ENCODE data around the gene ARFIP1. TPM values are rescaled to one million over a fixed set of nuclear protein-coding genes. Genes with fewer than 3 reads are reported as not detected.
"Not testable (repeated sequence)": the region's sequence is repeated elsewhere in the genome, so short reads cannot be mapped to it uniquely, and the experiment has no call there.

The ARFIP1 gene
- total RNA-seq, 1 donor from 2014 or later: 25.6 TPM

- H3K27ac ChIP-seq (ENCODE audit: low read depth, low read length); H3K9ac ChIP-seq (ENCODE audit: low read depth in 1 of 3, low read length in 3 of 3); H3K9me3 ChIP-seq (ENCODE audit: control insufficient read depth in 3 of 3, low read length in 3 of 3); H3K27me3 ChIP-seq (ENCODE audit: control insufficient read depth in 3 of 3, insufficient read depth in 3 of 3, low read length in 3 of 3); H3K36me3 ChIP-seq (ENCODE audit: control insufficient read depth in 3 of 3, insufficient read depth in 3 of 3, low read length in 3 of 3); H3K4me3 ChIP-seq (ENCODE audit: low read length in 3 of 3); H3K4me1 ChIP-seq (ENCODE audit: control insufficient read depth in 3 of 3, insufficient read depth in 3 of 3, low read length in 3 of 3): not testable (repeated sequence)
Measured at GRCh38 chr4:152765069-152765737, 14.6 kb upstream of the ARFIP1 start.

- no peaks in the 10 kb centered on the region for H3K27me3 ChIP-seq (ENCODE audit: control insufficient read depth in 3 of 3, insufficient read depth in 3 of 3, low read length in 3 of 3)
Measured at GRCh38 chr4:152771741-152772533, 7.8 kb upstream of the ARFIP1 start.

DNA sequence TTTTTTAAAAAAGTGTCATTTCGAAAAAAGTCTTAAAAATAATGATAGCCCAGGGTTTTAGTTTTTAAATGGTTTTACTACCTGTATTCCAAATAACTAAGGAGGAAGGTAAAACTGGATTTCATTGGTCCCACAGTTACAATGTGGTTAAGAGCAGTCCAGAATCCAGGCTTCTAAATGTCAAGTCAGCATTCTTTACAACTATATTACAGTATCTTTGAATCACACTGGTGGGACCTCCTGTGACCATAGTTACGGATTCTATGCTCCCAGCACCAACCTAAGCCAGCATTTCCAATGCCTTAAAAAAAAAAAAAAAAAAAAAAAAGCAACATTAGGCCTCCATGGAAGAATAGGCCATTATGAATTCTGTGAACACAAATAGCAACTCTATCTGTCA, 6.4 kb upstream of the ARFIP1 start:
- H3K9me3 ChIP-seq (ENCODE audit: control insufficient read depth in 3 of 3, low read length in 3 of 3): no peaks in the 10 kb centered on the region
- H3K9ac ChIP-seq (ENCODE audit: low read depth in 1 of 3, low read length in 3 of 3): no peak overlapping the region
- H3K4me3 ChIP-seq (ENCODE audit: low read length in 3 of 3): no peak overlapping the region
- H3K4me1 ChIP-seq (ENCODE audit: control insufficient read depth in 3 of 3, insufficient read depth in 3 of 3, low read length in 3 of 3): no peaks in the 10 kb centered on the region
- H3K27me3 ChIP-seq (ENCODE audit: control insufficient read depth in 3 of 3, insufficient read depth in 3 of 3, low read length in 3 of 3): no peaks in the 10 kb centered on the region
- no peaks in the 10 kb centered on the region for H3K36me3 ChIP-seq (ENCODE audit: control insufficient read depth in 3 of 3, insufficient read depth in 3 of 3, low read length in 3 of 3)
- H3K27ac ChIP-seq (ENCODE audit: low read depth, low read length): no peak overlapping the region

More at GRCh38 chr4:152771741-152772533, 7.8 kb upstream of the ARFIP1 start:
- H3K9ac ChIP-seq (ENCODE audit: low read depth in 1 of 3, low read length in 3 of 3): no peak overlapping the region
- no peaks in the 10 kb centered on the region for H3K4me1 ChIP-seq (ENCODE audit: control insufficient read depth in 3 of 3, insufficient read depth in 3 of 3, low read length in 3 of 3)
- no peak overlapping the region for H3K27ac ChIP-seq (ENCODE audit: low read depth, low read length)
- no peak overlapping the region for H3K4me3 ChIP-seq (ENCODE audit: low read length in 3 of 3)
- H3K9me3 ChIP-seq (ENCODE audit: control insufficient read depth in 3 of 3, low read length in 3 of 3): no peaks in the 10 kb centered on the region
- H3K36me3 ChIP-seq (ENCODE audit: control insufficient read depth in 3 of 3, insufficient read depth in 3 of 3, low read length in 3 of 3): no peaks in the 10 kb centered on the region

DNA sequence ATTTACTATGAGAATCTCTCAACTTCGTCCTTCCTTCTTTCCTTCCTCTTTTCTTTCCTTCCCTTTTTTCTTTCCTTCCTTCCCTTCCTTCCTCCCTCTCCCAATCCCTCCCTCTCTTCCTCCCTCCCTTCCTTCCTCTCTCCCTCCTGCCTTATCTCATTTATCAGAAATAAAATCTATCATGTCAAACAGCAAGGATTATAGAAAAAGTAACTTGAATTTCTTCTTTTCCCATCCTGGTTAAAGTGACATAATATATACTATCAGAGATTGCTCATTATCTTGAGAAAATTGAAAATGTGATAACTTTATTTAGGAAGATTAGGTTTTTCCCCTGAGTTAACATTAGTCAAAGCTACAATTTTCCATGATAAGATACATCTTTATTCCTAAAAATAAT, 5.8 kb upstream of the ARFIP1 start:
- Histone ChIP-seq H3K36me3 (ENCODE audit: control insufficient read depth in 3 of 3, insufficient read depth in 3 of 3, low read length in 3 of 3) (no peaks in the 10 kb centered on the region), H3K27me3 (ENCODE audit: control insufficient read depth in 3 of 3, insufficient read depth in 3 of 3, low read length in 3 of 3) (no peaks in the 10 kb centered on the region), H3K4me3 (ENCODE audit: low read length in 3 of 3) (no peak overlapping the region), H3K4me1 (ENCODE audit: control insufficient read depth in 3 of 3, insufficient read depth in 3 of 3, low read length in 3 of 3) (peaks cover 4 to 5% (median 5%) of the 10 kb centered on the region in 3 donors), H3K9me3 (ENCODE audit: control insufficient read depth in 3 of 3, low read length in 3 of 3) (no peaks in the 10 kb centered on the region), H3K27ac (ENCODE audit: low read depth, low read length) (no peak overlapping the region), H3K9ac (ENCODE audit: low read depth in 1 of 3, low read length in 3 of 3) (no peak overlapping the region)

GRCh38 chr4:152776352-152776751, 3.4 kb upstream of the ARFIP1 start:
- H3K4me1 ChIP-seq (ENCODE audit: control insufficient read depth in 3 of 3, insufficient read depth in 3 of 3, low read length in 3 of 3): peaks cover 11 to 14% (median 12%) of the 10 kb centered on the region in 3 donors
- no peak overlapping the region for H3K4me3 ChIP-seq (ENCODE audit: low read length in 3 of 3)

DNA sequence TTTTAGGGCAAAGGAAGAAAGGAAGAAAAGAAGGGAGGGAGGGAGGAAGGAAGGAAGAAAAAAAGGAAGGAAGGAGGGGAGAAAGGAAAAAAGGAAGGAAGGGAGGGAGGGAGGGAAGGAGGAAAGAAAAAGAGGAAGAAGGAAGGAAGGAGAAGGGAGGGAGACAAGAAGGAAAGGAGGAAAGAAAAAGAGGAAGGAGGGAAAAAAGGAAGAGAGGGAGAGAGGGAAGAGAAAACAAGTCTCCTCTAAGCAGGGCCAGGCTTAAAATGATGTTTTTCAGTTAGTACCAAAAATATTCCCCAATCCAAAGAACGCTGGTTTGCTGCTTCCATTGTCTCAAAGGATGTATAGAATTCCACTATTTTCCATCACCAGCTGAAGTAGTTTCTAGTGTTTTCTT, 2.3 kb upstream of the ARFIP1 start:
- Histone ChIP-seq H3K36me3 (ENCODE audit: control insufficient read depth in 3 of 3, insufficient read depth in 3 of 3, low read length in 3 of 3) (no peaks in the 10 kb centered on the region), H3K27ac (ENCODE audit: low read depth, low read length) (no peak overlapping the region), H3K4me1 (ENCODE audit: control insufficient read depth in 3 of 3, insufficient read depth in 3 of 3, low read length in 3 of 3) (peaks cover 11 to 14% (median 12%) of the 10 kb centered on the region in 3 donors), H3K9me3 (ENCODE audit: control insufficient read depth in 3 of 3, low read length in 3 of 3) (no peaks in the 10 kb centered on the region), H3K9ac (ENCODE audit: low read depth in 1 of 3, low read length in 3 of 3) (no peak overlapping the region), H3K4me3 (ENCODE audit: low read length in 3 of 3) (no peak overlapping the region), H3K27me3 (ENCODE audit: control insufficient read depth in 3 of 3, insufficient read depth in 3 of 3, low read length in 3 of 3) (no peaks in the 10 kb centered on the region)

More at GRCh38 chr4:152776352-152776751, 3.4 kb upstream of the ARFIP1 start:
- H3K9ac ChIP-seq (ENCODE audit: low read depth in 1 of 3, low read length in 3 of 3): no peak overlapping the region
- H3K9me3 ChIP-seq (ENCODE audit: control insufficient read depth in 3 of 3, low read length in 3 of 3): no peaks in the 10 kb centered on the region
- H3K36me3 ChIP-seq (ENCODE audit: control insufficient read depth in 3 of 3, insufficient read depth in 3 of 3, low read length in 3 of 3): no peaks in the 10 kb centered on the region
- H3K27ac ChIP-seq (ENCODE audit: low read depth, low read length): no peak overlapping the region
- H3K27me3 ChIP-seq (ENCODE audit: control insufficient read depth in 3 of 3, insufficient read depth in 3 of 3, low read length in 3 of 3): no peaks in the 10 kb centered on the region

GRCh38 chr4:152778656-152779512, 870 bp upstream of the ARFIP1 start:
- H3K36me3 ChIP-seq (ENCODE audit: control insufficient read depth in 3 of 3, insufficient read depth in 3 of 3, low read length in 3 of 3): no peaks in the 10 kb centered on the region
- H3K27ac ChIP-seq (ENCODE audit: low read depth, low read length): peak overlapping the region; percentile 86
- peak overlapping the region; percentile 91 to 96 (median 94) for H3K4me3 ChIP-seq (ENCODE audit: low read length in 3 of 3)
- H3K27me3 ChIP-seq (ENCODE audit: control insufficient read depth in 3 of 3, insufficient read depth in 3 of 3, low read length in 3 of 3): no peaks in the 10 kb centered on the region
- peak overlapping the region; percentile 71 to 90 (median 84) for H3K9ac ChIP-seq (ENCODE audit: low read depth in 1 of 3, low read length in 3 of 3)
- H3K9me3 ChIP-seq (ENCODE audit: control insufficient read depth in 3 of 3, low read length in 3 of 3): no peaks in the 10 kb centered on the region
- peaks cover 11 to 14% (median 12%) of the 10 kb centered on the region in 3 donors for H3K4me1 ChIP-seq (ENCODE audit: control insufficient read depth in 3 of 3, insufficient read depth in 3 of 3, low read length in 3 of 3)

GRCh38 chr4:152780267-152780778, 569 bp downstream of the ARFIP1 start:
- peak overlapping the region; percentile 91 to 96 (median 94) for H3K4me3 ChIP-seq (ENCODE audit: low read length in 3 of 3)
- peaks cover 16 to 19% (median 16%) of the 10 kb centered on the region in 3 donors for H3K4me1 ChIP-seq (ENCODE audit: control insufficient read depth in 3 of 3, insufficient read depth in 3 of 3, low read length in 3 of 3)
- H3K9me3 ChIP-seq (ENCODE audit: control insufficient read depth in 3 of 3, low read length in 3 of 3): no peaks in the 10 kb centered on the region
- H3K27ac ChIP-seq (ENCODE audit: low read depth, low read length): peak overlapping the region; percentile 86
- H3K27me3 ChIP-seq (ENCODE audit: control insufficient read depth in 3 of 3, insufficient read depth in 3 of 3, low read length in 3 of 3): no peaks in the 10 kb centered on the region
- H3K9ac ChIP-seq (ENCODE audit: low read depth in 1 of 3, low read length in 3 of 3): peak overlapping the region; percentile 84 to 93 (median 90)
- H3K36me3 ChIP-seq (ENCODE audit: control insufficient read depth in 3 of 3, insufficient read depth in 3 of 3, low read length in 3 of 3): no peaks in the 10 kb centered on the region

- Histone ChIP-seq H3K9ac (ENCODE audit: low read depth in 1 of 3, low read length in 3 of 3) (no peak overlapping the region), H3K4me1 (ENCODE audit: control insufficient read depth in 3 of 3, insufficient read depth in 3 of 3, low read length in 3 of 3) (peaks cover 11 to 20% (median 14%) of the 10 kb centered on the region in 3 donors), H3K27me3 (ENCODE audit: control insufficient read depth in 3 of 3, insufficient read depth in 3 of 3, low read length in 3 of 3) (no peaks in the 10 kb centered on the region), H3K4me3 (ENCODE audit: low read length in 3 of 3) (no peak overlapping the region), H3K27ac (ENCODE audit: low read depth, low read length) (no peak overlapping the region), H3K36me3 (ENCODE audit: control insufficient read depth in 3 of 3, insufficient read depth in 3 of 3, low read length in 3 of 3) (no peaks in the 10 kb centered on the region), H3K9me3 (ENCODE audit: control insufficient read depth in 3 of 3, low read length in 3 of 3) (no peaks in the 10 kb centered on the region)
Measured at GRCh38 chr4:152784490-152785350, 5.0 kb downstream of the ARFIP1 start.
